ENCODE data around the gene POP7.

DNA sequence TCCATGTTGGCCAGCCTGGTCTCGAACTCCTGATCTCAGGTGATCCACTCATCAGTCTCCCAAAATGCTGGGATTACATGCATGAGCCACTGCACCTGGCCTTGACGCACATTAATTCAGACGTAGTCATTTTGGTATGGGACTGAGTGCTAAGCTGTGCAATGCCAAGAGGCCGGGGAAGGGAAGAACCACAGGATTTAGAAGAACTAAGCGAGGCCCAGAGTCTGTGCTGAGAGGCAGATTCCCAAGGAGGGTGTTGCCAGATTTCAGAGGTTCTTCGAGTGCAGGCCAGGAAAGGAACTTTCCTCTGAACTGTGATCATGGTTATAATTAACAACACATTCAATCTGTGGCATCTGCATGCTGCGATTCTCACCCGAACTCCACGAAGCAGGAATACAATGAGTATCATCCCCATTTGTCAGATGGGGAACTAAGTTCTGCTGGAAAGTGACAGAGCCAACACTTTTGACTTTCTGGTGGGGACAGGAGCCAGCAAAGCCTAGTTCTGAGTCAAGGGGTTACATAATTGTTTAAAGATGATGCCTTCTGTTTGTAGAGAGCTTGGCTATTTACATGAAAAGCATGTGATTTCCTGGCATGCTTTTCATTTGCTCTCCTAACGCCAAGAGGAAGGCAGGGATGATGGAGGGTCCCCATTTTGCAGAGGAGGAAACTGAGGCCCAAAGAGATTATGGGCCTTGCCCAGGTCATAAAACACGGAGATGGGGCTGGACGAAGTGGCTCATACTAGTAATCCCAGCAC is 21.3 kb downstream of the POP7 start:
- TF ChIP-seq CREB5 (CRISPR knock-in tag; IDR thresholded peaks at IDR 0.05; ENCODE audit: low read depth) (no peak), ARNTL (CRISPR knock-in tag; IDR thresholded peaks at IDR 0.05; ENCODE audit: borderline replicate concordance, low read depth) (no peak), BACH2 (CRISPR knock-in tag; IDR thresholded peaks at IDR 0.05; ENCODE audit: borderline replicate concordance) (no peak), SNAI2 (CRISPR knock-in tag; IDR thresholded peaks at IDR 0.05) (no peak), PPARA (CRISPR knock-in tag; IDR thresholded peaks at IDR 0.05; ENCODE audit: borderline replicate concordance) (no peak), CSDC2 (CRISPR knock-in tag; IDR thresholded peaks at IDR 0.05) (no peak), RARB (CRISPR knock-in tag; IDR thresholded peaks at IDR 0.05) (no peak), GLIS3 (CRISPR knock-in tag; IDR thresholded peaks at IDR 0.05) (no peak), ESRRG (CRISPR knock-in tag; IDR thresholded peaks at IDR 0.05) (no peak), ZFP30 (CRISPR knock-in tag; IDR thresholded peaks at IDR 0.05) (no peak), ISL1 (CRISPR knock-in tag; IDR thresholded peaks at IDR 0.05) (no peak)
- TF ChIP-seq, protein P1, sequence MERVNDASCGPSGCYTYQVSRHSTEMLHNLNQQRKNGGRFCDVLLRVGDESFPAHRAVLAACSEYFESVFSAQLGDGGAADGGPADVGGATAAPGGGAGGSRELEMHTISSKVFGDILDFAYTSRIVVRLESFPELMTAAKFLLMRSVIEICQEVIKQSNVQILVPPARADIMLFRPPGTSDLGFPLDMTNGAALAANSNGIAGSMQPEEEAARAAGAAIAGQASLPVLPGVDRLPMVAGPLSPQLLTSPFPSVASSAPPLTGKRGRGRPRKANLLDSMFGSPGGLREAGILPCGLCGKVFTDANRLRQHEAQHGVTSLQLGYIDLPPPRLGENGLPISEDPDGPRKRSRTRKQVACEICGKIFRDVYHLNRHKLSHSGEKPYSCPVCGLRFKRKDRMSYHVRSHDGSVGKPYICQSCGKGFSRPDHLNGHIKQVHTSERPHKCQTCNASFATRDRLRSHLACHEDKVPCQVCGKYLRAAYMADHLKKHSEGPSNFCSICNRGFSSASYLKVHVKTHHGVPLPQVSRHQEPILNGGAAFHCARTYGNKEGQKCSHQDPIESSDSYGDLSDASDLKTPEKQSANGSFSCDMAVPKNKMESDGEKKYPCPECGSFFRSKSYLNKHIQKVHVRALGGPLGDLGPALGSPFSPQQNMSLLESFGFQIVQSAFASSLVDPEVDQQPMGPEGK (CRISPR knock-in tag; IDR thresholded peaks at IDR 0.05; ENCODE audit: borderline replicate concordance): no peak
- TF ChIP-seq, protein P2, sequence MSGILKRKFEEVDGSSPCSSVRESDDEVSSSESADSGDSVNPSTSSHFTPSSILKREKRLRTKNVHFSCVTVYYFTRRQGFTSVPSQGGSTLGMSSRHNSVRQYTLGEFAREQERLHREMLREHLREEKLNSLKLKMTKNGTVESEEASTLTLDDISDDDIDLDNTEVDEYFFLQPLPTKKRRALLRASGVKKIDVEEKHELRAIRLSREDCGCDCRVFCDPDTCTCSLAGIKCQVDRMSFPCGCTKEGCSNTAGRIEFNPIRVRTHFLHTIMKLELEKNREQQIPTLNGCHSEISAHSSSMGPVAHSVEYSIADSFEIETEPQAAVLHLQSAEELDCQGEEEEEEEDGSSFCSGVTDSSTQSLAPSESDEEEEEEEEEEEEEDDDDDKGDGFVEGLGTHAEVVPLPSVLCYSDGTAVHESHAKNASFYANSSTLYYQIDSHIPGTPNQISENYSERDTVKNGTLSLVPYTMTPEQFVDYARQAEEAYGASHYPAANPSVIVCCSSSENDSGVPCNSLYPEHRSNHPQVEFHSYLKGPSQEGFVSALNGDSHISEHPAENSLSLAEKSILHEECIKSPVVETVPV (CRISPR knock-in tag; IDR thresholded peaks at IDR 0.05): no peak
